HCT116 (cell line): ENCODE measurements around the gene MED27. TPM values are rescaled to one million over a fixed set of nuclear protein-coding genes. Genes with fewer than 3 reads are reported as not detected.

ENCODE experiments used
- ATAC-seq: fragments of 200-7000 bp; cut with Tn5 transposase; 2 replicates; pipeline ENCODE4 v1.9.1; 2020; ENCODE audit warnings: mild to moderate bottlenecking, moderate library complexity
- BruUV-seq: library from RNA; stranded (reverse); fragments of 400-500 nt; replicated peaks from 2 replicates; lab custom pipeline; 2021; lab: Mats Ljungman, UMichigan
- CTCF ChIA-PET: fragments of 300-600 bp; sonication (Branson Sonifier 250); formaldehyde crosslinking; loops from one replicate; lab custom pipeline; 2021; ENCODE audit warnings: antibody characterized with exemption; lab: Charles Lee
- POLR2A ChIA-PET: fragments of 300-600, 350-600 bp; sonication (Branson Sonifier 250); formaldehyde crosslinking; loops from one replicate; lab custom pipeline; 2021; ENCODE audit warnings: antibody characterized with exemption; lab: Charles Lee
- RAD21 ChIA-PET, 2 experiments: fragments of 300-600 bp; sonication (Branson Sonifier 250); formaldehyde crosslinking; loops; one replicate each; lab custom pipeline; 2023; ENCODE audit warnings: low total read pairs in 2 of 2; ENCODE audit not compliant: uncharacterized antibody in 2 of 2, unreplicated experiment in 2 of 2, low non-redundant PET in 1 of 2; lab: Charles Lee
- DNase-seq: peaks from one replicate; pipeline ENCODE4 v3.0.0-alpha.2; 2010; ENCODE audit warnings: low read depth, low spot score
- H2AFZ ChIP-seq: fragments of 200-600 bp; shearing (Covaris generic), sonication (generic); 2 replicates; pipeline ENCODE4 v1.6.1; 2017; ENCODE audit warnings: low read depth, mixed run types, mixed read lengths, antibody characterized with exemption, low read length; ENCODE audit not compliant: poor library complexity, severe bottlenecking
- H3K27ac ChIP-seq: 2 replicates; pipeline ENCODE4 v1.5.1; 2012; ENCODE audit warnings: low read depth, low read length
- H3K27me3 ChIP-seq: fragments of 200-600 bp; sonication (generic); 2 replicates; pipeline ENCODE4 v1.6.1; 2016; ENCODE audit warnings: mixed run types, low read length, mixed read lengths; ENCODE audit not compliant: insufficient read depth
- H3K36me3 ChIP-seq, 2 experiments: fragments of 200-500 bp in 1 of 2; fragments of 200-600 bp in 1 of 2; sonication (Bioruptor generic) in 1 of 2; sonication (generic) in 1 of 2; 2 replicates each; pipeline versions ENCODE4 v1.5.1 to v1.6.1; 2014 to 2016; ENCODE audit warnings: low read length in 2 of 2, inconsistent platforms in 1 of 2, mixed read lengths in 1 of 2, mixed run types in 1 of 2; ENCODE audit not compliant: insufficient read depth in 2 of 2, control insufficient read depth in 1 of 2
- H3K4me1 ChIP-seq, 2 experiments: fragments of 200-600 bp in 1 of 2; sonication (generic) in 1 of 2; 2 replicates each; pipeline versions ENCODE4 v1.5.1 to v1.6.1; 2012 to 2017; ENCODE audit warnings: low read length in 2 of 2, inconsistent platforms in 1 of 2, mild to moderate bottlenecking in 1 of 2, mixed read lengths in 1 of 2, mixed run types in 1 of 2, moderate library complexity in 1 of 2; ENCODE audit not compliant: insufficient read depth in 2 of 2, control insufficient read depth in 1 of 2
- H3K4me2 ChIP-seq: fragments of 200-600 bp; sonication (generic); 2 replicates; pipeline ENCODE4 v1.6.1; 2017; ENCODE audit warnings: mixed run types, low read length, mixed read lengths
- H3K4me3 ChIP-seq, 2 experiments: fragments of 200-600 bp in 1 of 2; sonication (generic) in 1 of 2; replicated peaks in 1 of 2; 2 replicates each; pipeline ENCODE4 v1.5.1; 2011 to 2016; ENCODE audit warnings: low read length in 2 of 2, control low read depth in 1 of 2, low read depth in 1 of 2, mild to moderate bottlenecking in 1 of 2, mixed read lengths in 1 of 2, mixed run types in 1 of 2
- H3K79me2 ChIP-seq: fragments of 200-600 bp; sonication (generic); 2 replicates; pipeline ENCODE4 v1.6.1; 2017; ENCODE audit warnings: mild to moderate bottlenecking, mixed run types, low read length, moderate library complexity, mixed read lengths; ENCODE audit not compliant: insufficient read depth
- H3K9ac ChIP-seq: fragments of 200-600 bp; sonication (generic); 2 replicates; pipeline ENCODE4 v1.6.1; 2016; ENCODE audit warnings: low read length, mixed read lengths
- H3K9me2 ChIP-seq: fragments of 200-600 bp; sonication (generic), shearing (Covaris generic); 2 replicates; pipeline ENCODE4 v1.6.1; 2017; ENCODE audit warnings: mixed run types, mild to moderate bottlenecking, moderate library complexity; ENCODE audit not compliant: insufficient read depth
- H3K9me3 ChIP-seq, 2 experiments: fragments of 200-500 bp in 1 of 2; fragments of 200-600 bp in 1 of 2; sonication (Bioruptor generic) in 1 of 2; sonication (generic) in 1 of 2; 2 replicates each; pipeline ENCODE4 v1.6.1; 2014 to 2017; ENCODE audit warnings: low read length in 2 of 2, mixed read lengths in 2 of 2, inconsistent platforms in 1 of 2, low read depth in 1 of 2, mild to moderate bottlenecking in 1 of 2, mixed run types in 1 of 2, moderate library complexity in 1 of 2; ENCODE audit not compliant: control insufficient read depth in 1 of 2, insufficient read depth in 1 of 2
- H4K20me1 ChIP-seq: fragments of 200-600 bp; sonication (generic), shearing (Covaris generic); 2 replicates; pipeline ENCODE4 v1.6.1; 2017; ENCODE audit warnings: mixed run types, mild to moderate bottlenecking, moderate library complexity; ENCODE audit not compliant: insufficient read depth
- CTCF ChIP-seq, 3 experiments: fragments of 200-600 bp in 1 of 3; sonication (generic) in 1 of 3; IDR thresholded peaks in 2 of 3; conservative IDR thresholded peaks in 1 of 3; 2 replicates each; pipeline ENCODE4 v1.5.1; 2012 to 2017; ENCODE audit warnings: low read depth in 2 of 3, low read length in 2 of 3, antibody characterized with exemption in 1 of 3, borderline replicate concordance in 1 of 3, control low read depth in 1 of 3, mild to moderate bottlenecking in 1 of 3, mixed read lengths in 1 of 3, mixed run types in 1 of 3, moderate library complexity in 1 of 3; ENCODE audit not compliant: insufficient read depth in 1 of 3
- JUND ChIP-seq: IDR thresholded peaks from 2 replicates; pipeline ENCODE4 v1.6.1; 2012
- MAX ChIP-seq: IDR thresholded peaks from 2 replicates; pipeline ENCODE4 v1.6.1; 2012
- RAD21 ChIP-seq: IDR thresholded peaks from 2 replicates; pipeline ENCODE4 v1.6.1; 2012; ENCODE audit warnings: low read depth, mild to moderate bottlenecking
- SP1 ChIP-seq: IDR thresholded peaks from 2 replicates; pipeline ENCODE4 v1.6.1; 2012; ENCODE audit warnings: low read depth
- TCF7L2 ChIP-seq: IDR thresholded peaks from 2 replicates; pipeline ENCODE4 v1.7.0; 2011; ENCODE audit warnings: borderline replicate concordance, inconsistent platforms; ENCODE audit not compliant: insufficient read depth, insufficient read length; ENCODE audit errors: extremely low read depth
- intact Hi-C: fragments of 100-400 bp; cut with micrococcal nuclease; formaldehyde crosslinking; loops from 2 replicates; pipeline ENCODE4 v1.10.0; 2022
- total RNA-seq: library from RNA; stranded (reverse); gene quantifications from one replicate; pipeline ENCODE4 v1.2.1, GENCODE V29; 2021; ENCODE audit not compliant: unreplicated experiment
- TF ChIP-seq, protein P1 (sequence below): IDR thresholded peaks from 2 replicates; pipeline ENCODE4 v1.6.1; 2012

The MED27 gene
- total RNA-seq, 1 experiment from 2014 or later, result 26.9 TPM

DNA sequence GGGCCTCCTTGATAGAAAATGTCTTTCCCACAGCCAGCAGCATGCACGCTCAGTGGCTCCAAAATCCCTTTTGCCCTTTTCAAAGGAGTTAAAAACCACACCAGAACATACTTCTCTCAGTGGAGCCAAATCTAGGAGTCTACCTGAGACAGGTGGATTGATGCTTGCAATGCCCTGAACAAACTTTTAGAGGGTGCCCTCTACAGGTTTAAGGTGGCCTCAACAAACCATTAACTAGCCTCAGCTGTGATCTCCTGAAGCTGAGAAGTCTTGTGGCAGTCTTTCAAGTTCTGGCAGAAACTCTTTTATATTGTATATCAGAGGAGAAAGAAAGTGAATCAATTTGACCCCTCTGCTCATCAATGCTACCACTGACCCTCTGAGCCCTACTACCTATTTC lies 125.4 kb downstream of the MED27 start:
- no peaks in the 10 kb centered on the region for H3K79me2 ChIP-seq
- H3K4me1 ChIP-seq, result no peaks in the 10 kb centered on the region
- no peak overlapping the region for H3K4me2 ChIP-seq
- ChIA-PET POLR2A (no interaction called here), CTCF (interaction anchor here (1.0 to 1.5 kb wide), 2 partner anchors 10 to 31 kb away, joined by 3 to 5 read pairs; no protein-coding TSS in a partner anchor), RAD21 (no interaction called here)
- DNase-seq (peak; percentile 3), ATAC-seq (peak; percentile 81)
- no peak for TF ChIP-seq SP1
- peak; percentile 43 for TF ChIP-seq RAD21
- TF ChIP-seq CTCF (IDR thresholded peaks at IDR 0.05 in 2 of 3, conservative IDR thresholded peaks at IDR 0.05 in 1 of 3; ENCODE audit: borderline replicate concordance in 1 of 3, insufficient read depth in 1 of 3, low read depth in 2 of 3, low read length in 2 of 3), result peak; percentile 31 to 66 (median 60); a peak in 5 of 6 replicates
- H3K36me3 ChIP-seq, result no peaks in the 10 kb centered on the region
- no peak overlapping the region for H3K27ac ChIP-seq
- H3K4me3 ChIP-seq, result no peak overlapping the region
- no peak overlapping the region for H2AFZ ChIP-seq
- H3K9me2 ChIP-seq, result no peaks in the 10 kb centered on the region
- intact Hi-C loops, result loop anchor here (10.0 kb wide), 1 partner anchor 189 kb away; no protein-coding TSS in a partner anchor
- no TSS peak for BruUV-seq
- no peaks in the 10 kb centered on the region for H3K9me3 ChIP-seq
- no peak overlapping the region for H3K9ac ChIP-seq
- no peaks in the 10 kb centered on the region for H4K20me1 ChIP-seq
- H3K27me3 ChIP-seq, result no peaks in the 10 kb centered on the region

- Histone ChIP-seq H3K9me2 (no peaks in the 10 kb centered on the region), H3K79me2 (no peaks in the 10 kb centered on the region), H3K4me3 (no peak overlapping the region), H3K27ac (no peak overlapping the region), H4K20me1 (no peaks in the 10 kb centered on the region), H3K9me3 (no peaks in the 10 kb centered on the region), H3K4me2 (no peak overlapping the region), H3K27me3 (no peaks in the 10 kb centered on the region), H3K9ac (no peak overlapping the region), H3K36me3 (no peaks in the 10 kb centered on the region), H3K4me1 (no peaks in the 10 kb centered on the region), H2AFZ (no peak overlapping the region)
- DNase-seq (no peak), ATAC-seq (no peak)
- CTCF ChIA-PET, result no interaction called here
- POLR2A ChIA-PET, result no interaction called here
- intact Hi-C loops, result loop anchor here (10.0 kb wide), 1 partner anchor 187 kb away; no protein-coding TSS in a partner anchor
- BruUV-seq, result no TSS peak
- RAD21 ChIA-PET, result no interaction called here
- no peak for TF ChIP-seq MAX
- TF ChIP-seq TCF7L2, result no peak
- TF ChIP-seq, protein P1, sequence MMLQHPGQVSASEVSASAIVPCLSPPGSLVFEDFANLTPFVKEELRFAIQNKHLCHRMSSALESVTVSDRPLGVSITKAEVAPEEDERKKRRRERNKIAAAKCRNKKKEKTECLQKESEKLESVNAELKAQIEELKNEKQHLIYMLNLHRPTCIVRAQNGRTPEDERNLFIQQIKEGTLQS, result no peak
- TF ChIP-seq JUND, result no peak
Observed at GRCh38 chr9:131951905-131952304, 127.8 kb downstream of the MED27 start.
